Type B pancreatic cell (in vitro differentiated cells): ENCODE results near the gene HOXC10. TPM values are rescaled to one million over a fixed set of nuclear protein-coding genes. Genes with fewer than 3 reads are reported as not detected.

Experiments used
- DNase-seq: peaks from one replicate; pipeline ENCODE4 v3.0.0; 2021; ENCODE audit warnings: mixed read lengths; ENCODE audit not compliant: unreplicated experiment; ENCODE audit errors: extremely low spot score
- H3K27ac Mint-ChIP-seq: 2 replicates; pipeline ENCODE4 v1.8.0; 2021; ENCODE audit warnings: mild to moderate bottlenecking, mixed read lengths
- H3K27me3 Mint-ChIP-seq: 2 replicates; pipeline ENCODE4 v1.8.0; 2021; ENCODE audit warnings: mixed read lengths
- H3K36me3 Mint-ChIP-seq: 2 replicates; pipeline ENCODE4 v1.8.0; 2021; ENCODE audit warnings: mixed read lengths
- H3K4me1 Mint-ChIP-seq: one replicate; pipeline ENCODE4 v1.8.0; 2021; ENCODE audit warnings: mixed read lengths; ENCODE audit not compliant: unreplicated experiment
- H3K4me3 Mint-ChIP-seq: 2 replicates; pipeline ENCODE4 v1.8.0; 2021; ENCODE audit warnings: mild to moderate bottlenecking, mixed read lengths
- H3K9me3 Mint-ChIP-seq: 2 replicates; pipeline ENCODE4 v1.8.0; 2021; ENCODE audit warnings: mixed read lengths
- CTCF ChIP-seq: fragments of 200-600 bp; sonication (generic); conservative IDR thresholded peaks from 2 replicates; pipeline ENCODE4 v1.5.0; 2021; ENCODE audit warnings: antibody characterized with exemption, mild to moderate bottlenecking
- total RNA-seq: library from RNA; stranded (reverse); gene quantifications from 2 replicates; pipeline ENCODE4 v1.2.1, GENCODE V29; 2021; ENCODE audit warnings: low replicate concordance

Gene HOXC10
- total RNA-seq, 1 donor from 2014 or later = not detected

DNA sequence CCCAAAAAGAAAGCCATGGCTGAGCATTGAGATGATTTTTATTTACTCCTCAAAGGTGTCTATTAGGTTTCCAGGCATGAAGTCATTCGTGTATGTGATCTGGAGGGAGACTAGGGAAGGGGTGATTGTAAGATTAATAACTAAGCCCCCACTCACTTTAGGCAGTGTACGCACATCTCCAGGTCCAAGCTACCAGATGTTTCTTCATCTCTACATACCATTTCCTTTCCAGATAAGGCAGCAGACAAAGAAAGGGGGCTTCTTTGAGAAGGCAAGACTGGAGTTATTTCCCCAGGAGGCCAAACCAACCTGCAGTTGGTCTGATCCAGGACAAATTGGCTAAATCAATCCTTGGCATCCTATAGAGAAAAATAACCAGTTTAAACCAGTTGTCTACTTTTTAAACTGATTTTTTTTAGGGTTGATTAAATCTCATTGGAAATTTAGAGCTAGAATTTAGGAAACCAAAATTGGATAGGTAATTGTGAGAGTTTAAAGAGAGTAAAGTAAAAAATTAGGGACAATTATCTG is 42.4 kb upstream of the HOXC10 start:
- Mint-ChIP-seq H3K4me1 (no peaks in the 10 kb centered on the region), H3K9me3 (no peaks in the 10 kb centered on the region), H3K4me3 (no peak overlapping the region), H3K36me3 (no peaks in the 10 kb centered on the region), H3K27me3 (peaks cover 97% of the 10 kb centered on the region), H3K27ac (no peak overlapping the region)
- no peak for DNase-seq
- TF ChIP-seq CTCF = no peak

DNA sequence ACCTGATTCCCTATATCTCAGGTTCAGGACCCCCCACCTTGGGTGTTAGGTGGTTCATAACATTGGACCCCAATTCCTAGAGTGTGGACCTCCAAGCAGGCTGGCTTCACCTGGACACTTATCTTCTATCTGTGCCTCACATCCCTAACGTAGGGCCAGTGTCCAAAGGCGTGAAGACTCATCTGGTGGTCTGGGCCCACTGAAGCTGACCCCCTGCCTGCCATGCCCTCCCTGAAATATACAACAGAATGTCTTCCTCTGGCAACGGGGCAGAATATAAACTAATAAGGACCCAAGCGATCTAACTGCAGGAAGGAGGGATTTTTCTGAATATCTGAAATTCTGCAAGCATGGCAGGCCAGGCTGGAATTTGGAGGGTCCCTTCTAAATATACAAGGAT is 40.7 kb upstream of the HOXC10 start:
- Mint-ChIP-seq H3K36me3 (no peaks in the 10 kb centered on the region), H3K9me3 (no peaks in the 10 kb centered on the region), H3K27ac (no peak overlapping the region), H3K4me1 (no peaks in the 10 kb centered on the region), H3K4me3 (no peak overlapping the region), H3K27me3 (peaks cover 99% of the 10 kb centered on the region)
- DNase-seq = no peak
- no peak for TF ChIP-seq CTCF

GRCh38 chr12:53944907-53945847 is 39.8 kb upstream of the HOXC10 start:
- Mint-ChIP-seq H3K4me3 (no peak overlapping the region), H3K4me1 (no peaks in the 10 kb centered on the region), H3K9me3 (no peaks in the 10 kb centered on the region), H3K27ac (no peak overlapping the region), H3K36me3 (no peaks in the 10 kb centered on the region), H3K27me3 (peaks cover 99% of the 10 kb centered on the region)
- no peak for TF ChIP-seq CTCF
- no peak for DNase-seq

DNA sequence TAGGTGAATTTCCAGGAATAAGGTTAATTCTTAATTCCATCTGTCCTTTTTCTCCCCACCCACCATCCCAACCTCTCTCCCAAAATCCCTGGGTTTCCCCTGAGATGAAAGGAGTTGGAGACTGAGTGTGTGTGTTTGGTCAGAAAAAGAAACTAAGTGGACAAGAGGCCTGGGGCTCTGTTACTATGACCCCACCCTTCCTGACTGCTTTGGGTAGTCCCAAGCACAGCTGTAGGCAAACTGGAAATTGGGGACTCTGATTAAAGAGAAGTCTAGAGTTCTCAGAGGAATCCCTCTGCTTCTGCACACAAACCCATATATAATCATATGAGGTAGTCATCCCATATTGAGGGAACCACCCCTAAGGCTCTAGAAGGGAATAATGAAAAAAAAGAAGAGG is 37.2 kb upstream of the HOXC10 start:
- no peak for TF ChIP-seq CTCF
- no peak overlapping the region for H3K27ac Mint-ChIP-seq
- H3K27me3 Mint-ChIP-seq = peaks cover 100% of the 10 kb centered on the region
- no peaks in the 10 kb centered on the region for H3K4me1 Mint-ChIP-seq
- DNase-seq = no peak
- no peaks in the 10 kb centered on the region for H3K9me3 Mint-ChIP-seq
- H3K36me3 Mint-ChIP-seq = no peaks in the 10 kb centered on the region
- H3K4me3 Mint-ChIP-seq = no peak overlapping the region

DNA sequence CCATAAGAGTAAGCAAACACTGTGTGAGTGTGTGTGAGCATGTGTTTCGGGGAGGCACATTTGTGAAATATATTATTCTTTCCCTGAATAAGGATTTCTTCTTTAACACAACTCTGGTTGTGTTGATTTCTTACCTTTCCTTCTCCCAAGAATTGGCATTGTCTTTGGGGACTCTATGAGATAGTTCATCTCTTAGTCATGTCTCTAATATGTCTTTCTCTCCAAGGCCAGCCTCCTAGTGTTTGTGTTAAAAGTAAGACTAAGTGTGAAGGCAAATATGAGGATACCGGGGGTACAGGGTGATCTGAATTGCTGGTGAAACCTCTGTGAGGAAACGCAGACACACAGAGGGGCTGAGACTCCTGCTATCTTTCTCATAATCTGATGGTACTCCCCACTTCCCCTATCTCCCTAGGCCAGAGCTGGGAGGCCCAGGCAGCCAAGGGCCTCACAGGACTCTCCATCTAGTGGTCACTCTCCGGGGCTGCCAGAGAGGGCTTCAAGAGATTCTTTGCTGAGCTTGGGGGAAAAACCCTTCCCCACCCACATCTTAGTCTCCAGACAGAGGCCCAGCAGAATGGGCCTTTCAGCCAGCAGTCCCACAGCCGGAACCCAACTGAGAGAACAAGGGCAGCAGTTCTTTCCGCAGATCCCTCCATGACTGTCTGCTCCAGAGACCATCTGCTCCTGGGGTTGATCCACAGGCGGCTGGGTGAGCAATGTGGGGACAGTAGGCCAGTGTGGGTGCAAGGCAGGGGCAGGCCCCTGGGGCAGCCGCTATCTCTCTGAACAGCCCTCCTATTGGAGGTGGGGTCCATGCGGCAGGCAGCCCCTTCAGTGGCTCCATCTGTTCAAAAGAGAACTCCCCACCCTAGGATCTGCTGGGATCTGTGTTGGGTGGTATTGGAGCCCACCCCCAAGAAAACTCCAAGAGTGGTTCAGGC is 36.0 kb upstream of the HOXC10 start:
- DNase-seq = no peak
- Mint-ChIP-seq H3K4me3 (no peak overlapping the region), H3K27me3 (peaks cover 100% of the 10 kb centered on the region), H3K27ac (no peak overlapping the region), H3K4me1 (no peaks in the 10 kb centered on the region), H3K36me3 (no peaks in the 10 kb centered on the region), H3K9me3 (no peaks in the 10 kb centered on the region)
- no peak for TF ChIP-seq CTCF
